Upper lobe of left lung (tissue), 4 donors: ENCODE measurements around the gene ENOX1.

Experiments used
- CTCF ChIP-seq, 6 experiments: fragments of 450-650 bp in 4 of 6; fragments of 200-600 bp in 2 of 6; sonication (generic) in 2 of 6; IDR thresholded peaks; one replicate each; pipeline ENCODE4 v1.5.1; 2016 to 2019; ENCODE audit warnings: antibody characterized with exemption in 6 of 6
- EP300 ChIP-seq, 4 donors: sonication (generic); formaldehyde crosslinking; IDR thresholded peaks; one replicate each; pipeline ENCODE4 v1.5.1; 2017; ENCODE audit warnings: antibody characterized with exemption in 4 of 4, control low read depth in 2 of 4

- no peak for TF ChIP-seq CTCF (IDR thresholded peaks at IDR 0.05)
- no peak for TF ChIP-seq EP300 (IDR thresholded peaks at IDR 0.05)
These were observed 294.5 kb downstream of the ENOX1 start for GRCh38 chr13:43492311-43492710.
